Femur (tissue), 1 donor: ENCODE measurements around the gene CRX.
"Not testable (repeated sequence)": the region's sequence is repeated elsewhere in the genome, so short reads cannot be mapped to it uniquely, and the experiment has no call there.

ENCODE experiments used
- DNase-seq: peaks from one replicate; pipeline ENCODE4 v3.0.0-alpha.2; 2017

CRX gene

DNA sequence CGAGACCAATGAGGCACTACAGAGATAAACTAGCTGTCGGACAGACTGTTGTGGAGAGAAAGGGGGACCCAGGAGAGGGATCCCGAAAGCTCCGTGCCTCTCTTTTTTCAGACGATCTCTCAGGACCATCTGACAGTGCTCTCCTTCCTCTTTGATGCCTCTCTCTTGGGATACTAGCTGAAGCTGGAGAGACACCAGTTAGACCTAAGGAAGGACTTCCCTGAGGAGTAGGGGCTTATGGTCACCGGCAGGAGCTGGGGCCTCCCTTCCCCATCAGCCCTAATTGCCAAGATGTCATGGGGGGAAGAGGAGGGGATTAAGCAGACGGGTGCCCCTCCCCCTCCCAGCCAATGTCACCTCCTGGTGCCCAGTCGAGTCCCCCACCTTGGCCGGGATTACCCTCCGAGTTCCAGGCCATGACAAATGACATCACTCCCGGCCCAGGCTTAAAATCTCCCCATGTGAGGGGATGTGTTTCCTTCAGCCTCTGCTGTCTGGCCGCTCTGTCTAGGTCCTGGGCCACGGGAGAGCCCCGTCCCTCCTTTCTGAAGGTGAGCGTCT, at the start of gene CRX:
Gene CRX (plus strand): TSS at position 478 of the 561 bp plus-strand sequence. CDS start 12,507 bp downstream, outside the sequence.
- DNase-seq = no peak

DNA sequence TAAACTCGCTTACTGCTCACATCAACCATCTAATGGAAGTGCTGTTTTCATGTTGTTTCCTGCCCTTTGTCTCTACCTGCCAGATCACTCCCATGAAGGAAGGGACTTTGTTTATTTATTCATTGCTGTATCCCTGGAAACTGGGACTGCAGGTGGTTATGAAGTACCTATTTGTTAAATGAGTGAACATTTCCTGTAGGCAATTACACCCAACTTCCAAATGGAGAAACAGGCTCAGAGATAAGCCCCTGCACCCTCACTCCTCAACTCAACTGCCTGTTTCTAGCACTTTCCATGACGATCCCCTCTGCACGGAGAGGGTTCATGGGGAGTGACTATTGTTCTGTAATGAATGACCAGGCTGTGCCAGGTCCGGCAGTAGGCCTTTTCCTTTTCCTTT, 45.2 kb upstream of the CRX start:
- DNase-seq = no peak

DNA sequence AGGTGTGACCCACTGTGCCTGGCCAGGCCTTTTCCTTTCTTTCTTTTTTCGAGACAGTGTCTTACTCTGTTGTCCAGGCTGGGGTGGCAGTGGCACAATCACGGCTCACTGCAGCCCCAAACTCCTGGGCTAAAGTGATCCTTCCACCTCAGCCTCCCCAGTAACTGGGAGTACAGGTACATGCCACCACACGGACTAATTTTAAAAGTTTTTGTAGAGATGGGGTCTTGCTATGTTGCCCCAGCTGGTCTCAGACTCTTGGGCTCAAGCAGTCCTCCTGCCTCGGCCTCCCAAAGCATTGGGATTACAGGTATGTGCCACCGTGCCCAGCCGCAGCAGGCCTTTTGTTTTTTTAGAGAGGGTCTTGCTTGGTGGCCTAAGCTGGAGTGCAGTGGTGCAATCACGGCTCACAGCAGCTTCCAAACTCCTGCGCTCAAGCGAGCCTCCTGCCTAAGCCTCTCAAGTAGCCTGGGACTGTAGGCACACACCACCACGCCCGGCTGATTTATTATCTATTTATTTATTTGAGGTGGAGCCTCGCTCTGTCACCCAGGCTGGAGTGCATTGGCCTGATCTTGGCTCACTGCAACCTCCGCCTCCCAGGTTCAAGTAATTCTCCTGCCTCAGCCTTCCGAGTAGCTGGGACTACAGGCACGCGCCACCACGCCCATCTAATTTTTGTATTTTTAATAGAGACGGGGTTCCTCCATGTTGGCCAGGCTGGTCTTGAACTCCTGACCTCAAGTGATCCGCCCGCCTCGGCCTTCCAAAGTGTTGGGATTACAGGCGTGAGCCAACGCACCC, 44.3 kb upstream of the CRX start:
- not testable (repeated sequence) for DNase-seq

- DNase-seq = peak; percentile 82
Measured at GRCh38 chr19:47778049-47778953, 43.4 kb upstream of the CRX start, which contains the start of gene SELENOW. Gene SELENOW (plus strand): TSS chr19:47778703. CDS start chr19:47778786, 83 bp downstream.

GRCh38 chr19:47778954-47779351, 42.8 kb upstream of the CRX start:
- DNase-seq = no peak

GRCh38 chr19:47779524-47780214, 42.1 kb upstream of the CRX start:
- peak; percentile 62 for DNase-seq

- no peak for DNase-seq
Measured at GRCh38 chr19:47780215-47780551, 41.6 kb upstream of the CRX start.

DNA sequence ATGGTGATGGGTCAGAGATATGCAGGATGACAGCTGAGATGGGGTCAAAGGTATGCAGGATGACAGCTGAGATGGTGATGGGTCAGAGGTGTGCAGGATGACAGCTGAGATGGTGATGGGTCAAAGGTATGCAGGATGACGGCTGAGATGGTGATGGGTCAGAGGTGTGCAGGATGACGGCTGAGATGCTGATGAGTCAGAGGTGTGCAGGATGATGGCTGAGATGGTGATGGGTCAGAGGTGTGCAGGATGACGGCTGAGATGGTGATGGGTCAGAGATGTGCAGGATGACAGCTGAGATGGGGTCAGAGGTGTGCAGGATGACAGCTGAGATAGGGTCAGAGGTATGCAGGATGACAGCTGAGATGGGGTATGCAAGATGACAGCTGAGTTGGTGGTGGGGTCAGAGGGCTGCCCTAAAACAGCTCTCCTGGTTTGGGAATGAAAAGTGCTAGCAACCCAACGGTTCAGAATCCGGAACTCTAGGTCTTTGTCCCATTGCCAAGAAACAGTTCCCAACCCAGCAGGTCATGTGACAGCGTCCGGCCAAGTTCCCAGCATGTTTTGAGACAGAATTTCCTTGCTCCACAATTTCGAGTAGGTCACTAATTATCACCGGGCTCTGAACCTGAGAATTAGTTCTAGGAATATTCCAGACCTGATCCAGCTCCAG, 40.0 kb upstream of the CRX start:
- no peak for DNase-seq

DNA sequence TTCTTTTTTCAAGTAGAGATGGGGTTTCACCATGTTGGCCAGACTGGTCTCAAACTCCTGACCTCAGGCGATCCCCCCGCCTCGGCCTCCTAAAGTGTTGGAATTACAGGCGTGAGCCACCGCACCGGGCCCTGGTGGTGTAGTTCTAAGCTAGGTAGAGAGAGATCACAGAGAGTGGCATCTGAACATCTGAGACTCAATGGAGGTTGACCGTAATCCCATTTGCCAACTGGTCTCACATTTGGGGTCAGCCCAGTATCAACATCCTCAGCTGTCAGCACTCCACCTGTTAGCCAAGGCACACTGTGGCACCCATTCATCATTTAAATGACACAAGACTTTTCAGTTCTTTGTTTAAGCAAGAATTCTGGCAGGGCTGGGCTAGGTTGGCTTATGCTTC, 35.2 kb upstream of the CRX start:
- DNase-seq = peak; percentile 55

- not testable (repeated sequence) for DNase-seq
Measured at GRCh38 chr19:47787307-47787706, 34.4 kb upstream of the CRX start.

- not testable (repeated sequence) for DNase-seq
Measured at GRCh38 chr19:47789811-47790210, 31.9 kb upstream of the CRX start.

DNA sequence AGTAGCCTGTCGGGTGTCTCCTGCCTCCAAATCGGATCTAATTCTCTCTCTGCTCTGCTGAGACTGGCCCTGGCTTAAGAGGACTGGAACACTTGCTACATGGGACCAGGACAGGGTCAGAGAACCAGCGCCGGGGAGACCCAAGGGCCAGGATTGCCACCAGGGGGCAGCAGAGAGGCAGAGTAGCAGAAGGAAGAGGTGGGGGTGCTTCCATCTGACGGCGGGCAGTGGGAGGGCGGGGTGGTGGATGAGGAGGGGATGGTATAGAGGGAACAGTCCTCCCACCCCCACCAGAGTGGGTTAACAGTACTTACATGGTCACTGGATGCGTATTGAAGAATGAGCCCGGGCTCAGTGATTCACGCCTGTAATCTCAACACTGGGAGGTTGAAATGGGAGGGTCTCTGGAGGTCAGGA, 31.3 kb upstream of the CRX start:
- DNase-seq = peak; percentile 77

GRCh38 chr19:47792616-47793015, 29.1 kb upstream of the CRX start:
- no peak for DNase-seq

- DNase-seq = no peak
Measured at GRCh38 chr19:47794526-47794925, 27.2 kb upstream of the CRX start.

DNA sequence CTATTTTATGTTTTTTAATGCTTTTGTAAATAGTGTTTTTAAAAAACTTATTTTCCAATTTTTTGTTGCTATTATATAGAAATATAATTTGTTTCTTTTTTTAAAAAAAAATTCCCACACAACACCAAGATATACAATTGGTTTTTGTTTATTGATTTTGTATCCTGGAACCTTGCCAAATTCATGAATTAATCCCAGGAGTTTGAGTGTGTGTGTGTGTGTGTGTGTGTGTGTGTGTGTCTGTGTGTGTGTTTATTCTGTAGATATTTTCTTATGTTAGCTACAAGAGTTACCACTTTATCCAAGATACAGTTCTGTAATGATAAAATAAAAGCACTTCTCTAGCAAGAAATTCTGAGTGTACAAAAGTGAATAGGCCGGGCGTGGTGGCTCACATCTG, 25.0 kb upstream of the CRX start:
- no peak for DNase-seq

GRCh38 chr19:47797996-47798903, 23.5 kb upstream of the CRX start:
- no peak for DNase-seq

DNA sequence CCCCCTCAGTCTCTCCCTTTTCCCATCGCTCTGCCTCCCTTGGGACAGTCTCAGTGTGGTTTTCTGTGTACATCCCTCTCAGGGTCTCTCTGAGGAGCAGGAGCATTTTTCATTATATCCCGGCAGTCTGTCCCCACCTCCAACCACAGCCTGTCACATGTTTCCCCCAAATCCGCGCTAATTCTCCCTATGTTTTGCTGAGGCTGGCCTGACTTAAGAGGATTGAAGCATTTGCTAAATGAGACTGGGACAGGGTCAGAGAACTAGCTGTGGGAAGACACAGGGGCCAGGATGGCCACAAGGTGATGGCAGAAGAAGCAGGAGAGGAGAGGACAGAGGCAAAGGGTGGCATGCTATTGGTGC, 22.9 kb upstream of the CRX start:
- DNase-seq = no peak

DNA sequence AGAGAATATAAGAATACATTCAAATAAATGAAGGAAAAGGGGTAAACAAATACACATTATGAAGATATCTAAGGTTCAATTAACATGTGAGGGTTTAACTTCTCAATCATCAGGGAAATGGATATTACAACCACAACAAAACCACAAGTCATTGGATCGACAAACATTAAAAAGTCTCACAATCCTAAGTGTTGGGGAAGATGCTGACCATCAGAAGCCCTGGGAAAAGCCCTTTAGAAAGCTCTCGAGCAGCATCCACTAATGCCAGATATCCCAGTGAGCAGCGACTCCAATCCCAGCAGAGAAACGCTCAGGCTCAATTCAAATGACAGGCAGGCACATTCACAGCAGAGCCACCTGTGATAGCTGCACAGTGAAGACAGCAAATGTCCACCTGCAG, 20.5 kb upstream of the CRX start:
- DNase-seq = no peak

DNA sequence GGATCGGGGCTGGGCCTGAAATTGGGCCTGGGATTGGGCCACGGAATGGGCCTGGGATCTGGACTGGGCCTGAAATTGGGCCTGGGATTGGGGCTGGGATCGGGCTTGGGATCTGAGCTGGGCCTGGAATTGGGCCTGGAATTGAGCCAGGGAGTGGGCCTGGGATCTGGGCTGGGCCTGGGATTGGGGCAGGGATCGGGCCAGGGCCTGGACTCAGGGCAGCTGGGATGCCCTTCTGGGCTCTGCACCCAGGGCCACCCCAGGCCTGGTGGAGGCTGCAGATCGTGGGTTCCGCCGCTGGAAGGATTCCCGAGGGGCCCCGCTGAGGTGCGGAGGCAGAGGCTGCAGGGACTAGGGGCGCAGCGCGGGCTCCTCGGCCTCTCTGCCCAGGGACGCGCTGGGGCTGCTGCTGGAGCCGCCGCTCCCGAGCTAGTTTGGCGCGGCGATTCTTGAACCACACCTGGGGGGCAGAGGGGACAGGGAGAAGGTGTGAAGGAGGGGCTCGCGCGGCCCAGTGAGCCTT, 19.2 kb upstream of the CRX start:
- no peak for DNase-seq

GRCh38 chr19:47803148-47803547, 18.6 kb upstream of the CRX start:
- not testable (repeated sequence) for DNase-seq

- DNase-seq = not testable (repeated sequence)
Measured at GRCh38 chr19:47803671-47804070, 18.1 kb upstream of the CRX start.
